Prostate gland (tissue), 2 donors: Measurements from ENCODE around the gene CCIN.
A peak's percentile ranks its signal among the peaks of the same experiment; 100 is the strongest.

Experiments used
- POLR2A ChIP-seq: fragments of 450-650 bp; IDR thresholded peaks from one replicate; pipeline ENCODE4 v1.6.1; 2016; ENCODE audit warnings: antibody characterized with exemption, mild to moderate bottlenecking
- POLR2AphosphoS5 ChIP-seq: sonication (generic); formaldehyde crosslinking; IDR thresholded peaks from one replicate; pipeline ENCODE4 v1.6.1; 2017; ENCODE audit warnings: antibody characterized with exemption
- TF ChIP-seq, protein P1 (sequence below), 4 experiments: fragments of 200-600 bp in 2 of 4; fragments of 450-650 bp in 2 of 4; sonication (generic) in 2 of 4; IDR thresholded peaks; 1 replicate in 3 of 4; 2 replicates in 1 of 4; pipeline ENCODE4 v1.5.1; 2016 to 2019; ENCODE audit warnings: antibody characterized with exemption in 4 of 4, mild to moderate bottlenecking in 2 of 4, moderate library complexity in 2 of 4

DNA sequence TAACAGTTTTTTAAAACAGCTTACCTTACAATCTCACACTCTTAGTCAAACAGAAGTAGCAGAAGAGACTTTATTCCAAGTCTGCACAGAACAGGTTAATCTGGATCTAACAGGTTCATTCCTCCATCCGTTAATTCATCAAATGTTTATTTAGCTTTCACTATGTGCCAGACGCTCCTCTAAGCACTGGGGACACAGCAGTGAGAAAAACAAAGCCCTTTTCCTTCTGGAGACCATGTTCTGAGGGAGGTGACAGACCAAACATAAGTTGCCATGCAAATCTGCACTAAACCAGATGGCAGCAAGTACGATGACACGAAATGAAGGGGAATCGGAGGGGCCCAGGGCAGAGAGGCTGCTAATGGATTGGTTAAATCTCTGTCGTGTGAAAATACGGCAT, 49.7 kb upstream of the CCIN start:
- TF ChIP-seq, protein P1, sequence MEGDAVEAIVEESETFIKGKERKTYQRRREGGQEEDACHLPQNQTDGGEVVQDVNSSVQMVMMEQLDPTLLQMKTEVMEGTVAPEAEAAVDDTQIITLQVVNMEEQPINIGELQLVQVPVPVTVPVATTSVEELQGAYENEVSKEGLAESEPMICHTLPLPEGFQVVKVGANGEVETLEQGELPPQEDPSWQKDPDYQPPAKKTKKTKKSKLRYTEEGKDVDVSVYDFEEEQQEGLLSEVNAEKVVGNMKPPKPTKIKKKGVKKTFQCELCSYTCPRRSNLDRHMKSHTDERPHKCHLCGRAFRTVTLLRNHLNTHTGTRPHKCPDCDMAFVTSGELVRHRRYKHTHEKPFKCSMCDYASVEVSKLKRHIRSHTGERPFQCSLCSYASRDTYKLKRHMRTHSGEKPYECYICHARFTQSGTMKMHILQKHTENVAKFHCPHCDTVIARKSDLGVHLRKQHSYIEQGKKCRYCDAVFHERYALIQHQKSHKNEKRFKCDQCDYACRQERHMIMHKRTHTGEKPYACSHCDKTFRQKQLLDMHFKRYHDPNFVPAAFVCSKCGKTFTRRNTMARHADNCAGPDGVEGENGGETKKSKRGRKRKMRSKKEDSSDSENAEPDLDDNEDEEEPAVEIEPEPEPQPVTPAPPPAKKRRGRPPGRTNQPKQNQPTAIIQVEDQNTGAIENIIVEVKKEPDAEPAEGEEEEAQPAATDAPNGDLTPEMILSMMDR (IDR thresholded peaks at IDR 0.05), result no peak
- TF ChIP-seq POLR2AphosphoS5, result peak; percentile 37
- no peak for TF ChIP-seq POLR2A
